Measurements from ENCODE around the gene ST6GAL1.

The ST6GAL1 gene

GRCh38 chr3:187036394-187036793 lies 106.1 kb downstream of the ST6GAL1 start:
- no peak for DNase-seq (ENCODE audit: low read depth in 2 of 2)
- TF ChIP-seq, protein P1, sequence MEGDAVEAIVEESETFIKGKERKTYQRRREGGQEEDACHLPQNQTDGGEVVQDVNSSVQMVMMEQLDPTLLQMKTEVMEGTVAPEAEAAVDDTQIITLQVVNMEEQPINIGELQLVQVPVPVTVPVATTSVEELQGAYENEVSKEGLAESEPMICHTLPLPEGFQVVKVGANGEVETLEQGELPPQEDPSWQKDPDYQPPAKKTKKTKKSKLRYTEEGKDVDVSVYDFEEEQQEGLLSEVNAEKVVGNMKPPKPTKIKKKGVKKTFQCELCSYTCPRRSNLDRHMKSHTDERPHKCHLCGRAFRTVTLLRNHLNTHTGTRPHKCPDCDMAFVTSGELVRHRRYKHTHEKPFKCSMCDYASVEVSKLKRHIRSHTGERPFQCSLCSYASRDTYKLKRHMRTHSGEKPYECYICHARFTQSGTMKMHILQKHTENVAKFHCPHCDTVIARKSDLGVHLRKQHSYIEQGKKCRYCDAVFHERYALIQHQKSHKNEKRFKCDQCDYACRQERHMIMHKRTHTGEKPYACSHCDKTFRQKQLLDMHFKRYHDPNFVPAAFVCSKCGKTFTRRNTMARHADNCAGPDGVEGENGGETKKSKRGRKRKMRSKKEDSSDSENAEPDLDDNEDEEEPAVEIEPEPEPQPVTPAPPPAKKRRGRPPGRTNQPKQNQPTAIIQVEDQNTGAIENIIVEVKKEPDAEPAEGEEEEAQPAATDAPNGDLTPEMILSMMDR (IDR thresholded peaks at IDR 0.05; ENCODE audit: low read depth, low read length), result no peak
- H3K4me3 ChIP-seq (replicated peaks in 1 of 2; ENCODE audit: low read depth in 2 of 2, low read length in 2 of 2), result no peak overlapping the region

DNA sequence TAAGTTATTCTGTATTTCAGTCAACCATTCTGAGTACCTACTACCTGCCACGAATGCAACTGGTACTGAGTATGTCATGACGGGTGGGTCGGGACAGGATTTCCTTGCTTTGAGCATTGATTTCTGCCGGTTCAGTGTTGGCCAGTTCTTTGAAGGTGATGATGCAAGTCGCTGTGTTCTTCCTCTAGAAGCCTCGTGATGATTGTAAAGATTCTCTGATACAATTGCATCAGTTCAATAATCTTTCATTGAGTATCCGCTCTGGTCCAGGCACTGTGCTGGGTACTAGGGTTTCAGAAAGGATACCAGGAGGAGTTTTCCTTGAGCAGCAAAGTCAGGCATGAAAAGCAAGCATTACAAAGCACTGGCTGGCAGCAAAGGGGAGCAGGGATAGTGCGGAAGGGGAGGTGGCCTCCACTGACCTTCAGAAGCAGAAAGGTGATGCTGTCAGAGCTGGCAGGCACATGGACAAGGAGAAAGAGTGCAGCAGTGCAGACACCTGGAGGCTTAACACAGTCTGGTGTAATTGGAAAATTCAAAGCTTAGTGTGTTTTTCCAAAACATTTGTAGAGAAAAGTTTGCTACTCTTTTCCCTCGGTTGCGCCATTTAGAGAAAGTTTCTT lies 108.9 kb downstream of the ST6GAL1 start:
- no peak overlapping the region for H3K4me3 ChIP-seq (replicated peaks in 1 of 2; ENCODE audit: low read depth in 2 of 2, low read length in 2 of 2)
- TF ChIP-seq, protein P1 (IDR thresholded peaks at IDR 0.05; ENCODE audit: low read depth, low read length), result no peak
- no peak for DNase-seq (ENCODE audit: low read depth in 2 of 2)

DNA sequence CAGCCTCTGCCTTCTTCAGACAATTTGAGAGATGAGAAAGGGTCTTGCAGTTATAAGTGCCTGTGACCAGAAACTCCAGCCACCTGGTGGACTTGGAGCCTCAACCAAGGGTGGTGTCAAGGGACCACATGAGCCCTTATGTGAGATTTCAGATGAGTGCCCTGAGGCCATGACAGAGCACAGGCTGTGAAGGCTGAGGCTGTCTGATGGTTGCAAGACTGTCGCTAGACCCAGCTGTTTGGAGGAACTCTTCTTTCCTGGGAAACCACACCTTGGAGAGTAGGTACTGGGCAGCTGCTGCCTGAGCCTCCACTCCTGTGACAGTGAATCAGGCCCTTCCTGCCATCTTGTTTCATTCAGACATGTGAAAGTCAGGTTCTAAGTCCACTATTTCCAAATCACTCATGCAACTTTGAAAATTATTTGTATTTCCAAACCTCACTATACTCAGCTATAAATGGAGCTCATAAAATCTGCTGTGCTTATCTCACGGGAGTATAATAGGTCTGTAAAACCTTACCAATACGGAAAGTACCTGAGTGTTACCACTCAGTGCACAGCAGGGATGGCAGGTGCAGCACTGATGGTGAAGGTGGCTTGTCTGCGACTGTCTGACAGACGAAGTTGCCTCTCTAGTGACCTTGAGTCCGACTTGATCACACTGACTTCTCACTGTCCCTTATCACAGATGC lies 109.5 kb downstream of the ST6GAL1 start:
- DNase-seq (ENCODE audit: low read depth in 2 of 2), result no peak
- TF ChIP-seq, protein P1 (IDR thresholded peaks at IDR 0.05; ENCODE audit: low read depth, low read length), result no peak
- no peak overlapping the region for H3K4me3 ChIP-seq (replicated peaks in 1 of 2; ENCODE audit: low read depth in 2 of 2, low read length in 2 of 2)

GRCh38 chr3:187040516-187041361 lies 110.4 kb downstream of the ST6GAL1 start:
- peak; percentile 27 to 64 for DNase-seq (ENCODE audit: low read depth in 2 of 2)
- H3K4me3 ChIP-seq (replicated peaks in 1 of 2; ENCODE audit: low read depth in 2 of 2, low read length in 2 of 2), result no peak overlapping the region
- TF ChIP-seq, protein P1 (IDR thresholded peaks at IDR 0.05; ENCODE audit: low read depth, low read length), result no peak

- peak; percentile 44 to 59 for DNase-seq (ENCODE audit: low read depth in 2 of 2)
- TF ChIP-seq, protein P1 (IDR thresholded peaks at IDR 0.05; ENCODE audit: low read depth, low read length), result no peak
- no peak overlapping the region for H3K4me3 ChIP-seq (replicated peaks in 1 of 2; ENCODE audit: low read depth in 2 of 2, low read length in 2 of 2)
These were observed 111.3 kb downstream of the ST6GAL1 start for GRCh38 chr3:187041362-187042307.

GRCh38 chr3:187042346-187042745 lies 112.0 kb downstream of the ST6GAL1 start:
- TF ChIP-seq, protein P1 (IDR thresholded peaks at IDR 0.05; ENCODE audit: low read depth, low read length), result no peak
- no peak overlapping the region for H3K4me3 ChIP-seq (replicated peaks in 1 of 2; ENCODE audit: low read depth in 2 of 2, low read length in 2 of 2)
- no peak for DNase-seq (ENCODE audit: low read depth in 2 of 2)

Measured in cardiac fibroblast (primary cell).